ENCODE measurements around the gene BCL2. TPM values are rescaled to one million over a fixed set of nuclear protein-coding genes. Genes with fewer than 3 reads are reported as not detected.

The BCL2 gene
- total RNA-seq, 1 experiment from 2014 or later, result 1.3 TPM

- DNase-seq, result no peak
- H2BK5ac ChIP-seq (ENCODE audit: insufficient read length, low read length), result no peak overlapping the region
- no peak overlapping the region for H4K8ac ChIP-seq (replicated peaks; ENCODE audit: insufficient read length, low read depth, low read length)
- H3K56ac ChIP-seq (ENCODE audit: insufficient read length, low read depth, low read length), result no peak overlapping the region
- H3K4ac ChIP-seq (ENCODE audit: low read depth, low read length), result no peak overlapping the region
- Mint-ChIP-seq H3K9me3 (no peaks in the 10 kb centered on the region), H3K27me3 (ENCODE audit: low read depth) (no peaks in the 10 kb centered on the region), H3K4me1 (no peaks in the 10 kb centered on the region), H3K27ac (no peak overlapping the region; a peak in 1 of 7 replicates), H3K36me3 (ENCODE audit: insufficient read depth in 1 of 3, low read depth in 3 of 3) (no peaks in the 10 kb centered on the region), H3K4me3 (no peak overlapping the region)
- no peak overlapping the region for H2BK20ac ChIP-seq (ENCODE audit: low read depth, low read length, poor library complexity, severe bottlenecking)
- H2AK5ac ChIP-seq (ENCODE audit: insufficient read length, low read length), result no peak overlapping the region
- H2BK120ac ChIP-seq (ENCODE audit: low read depth, low read length, poor library complexity, severe bottlenecking), result no peak overlapping the region
- H3K79me1 ChIP-seq (ENCODE audit: insufficient read depth, low read depth, low read length, poor library complexity, severe bottlenecking), result no peaks in the 10 kb centered on the region
- no peak overlapping the region for H4K5ac ChIP-seq (ENCODE audit: insufficient read length, low read depth, low read length)
- no peak overlapping the region for H4K91ac ChIP-seq (ENCODE audit: insufficient read length, low read depth, low read length)
- no peaks in the 10 kb centered on the region for H4K20me1 ChIP-seq (ENCODE audit: control insufficient read depth, insufficient read depth, insufficient read length)
- TF ChIP-seq CTCF (conservative IDR thresholded peaks at IDR 0.05), result no peak
- no peak overlapping the region for H3K9ac ChIP-seq (ENCODE audit: extremely low read depth, insufficient read length, low read length)
- no peak overlapping the region for H3K14ac ChIP-seq (ENCODE audit: insufficient read depth, low read length)
- no peak overlapping the region for H3T11ph ChIP-seq (ENCODE audit: low read length)
- no peak overlapping the region for H2BK12ac ChIP-seq (ENCODE audit: insufficient read length, low read depth, low read length)
- no peak overlapping the region for H3K27ac ChIP-seq (ENCODE audit: insufficient read length, low read depth, low read length)
- no peak overlapping the region for H3K23ac ChIP-seq (ENCODE audit: insufficient read length, low read depth, low read length)
- H3K9me3 ChIP-seq (ENCODE audit: control insufficient read depth, low read depth, low read length), result no peaks in the 10 kb centered on the region
- no peak overlapping the region for H2AFZ ChIP-seq (ENCODE audit: low read length)
- H3K4me2 ChIP-seq (ENCODE audit: insufficient read depth, insufficient read length, low read length), result no peak overlapping the region
- H3K27me3 ChIP-seq (ENCODE audit: insufficient read depth, low read length), result no peaks in the 10 kb centered on the region
- no CpG with 5 or more reads among the region's 10 CpGs for WGBS (ENCODE audit: extremely low coverage, insufficient read length, low lambda C conversion rate)
- H3K4me1 ChIP-seq (ENCODE audit: insufficient read depth, low read length), result no peaks in the 10 kb centered on the region
- no peaks in the 10 kb centered on the region for H3K23me2 ChIP-seq (ENCODE audit: insufficient read length, low read depth, low read length, poor library complexity, severe bottlenecking)
- H3K18ac ChIP-seq (ENCODE audit: insufficient read length, low read depth, low read length), result no peak overlapping the region
- H2BK15ac ChIP-seq (ENCODE audit: low read depth, low read length), result no peak overlapping the region
- no peaks in the 10 kb centered on the region for H3K79me2 ChIP-seq (ENCODE audit: insufficient read depth, low read length)
Observed at GRCh38 chr18:63259567-63260379, 59.8 kb downstream of the BCL2 start.

Measured in H9 (cell line).